IMR-90 (cell line): Measurements from ENCODE around the gene ST6GALNAC3. TPM values are rescaled to one million over a fixed set of nuclear protein-coding genes. Genes with fewer than 3 reads are reported as not detected.

Source experiments
- ATAC-seq: fragments of 200-7000 bp; cut with Tn5 transposase; 2 replicates; pipeline ENCODE4 v1.9.1; 2020; ENCODE audit warnings: low read depth, mild to moderate bottlenecking, moderate library complexity
- BruUV-seq: library from RNA; stranded (reverse); fragments of 400-500 nt; replicated peaks from 2 replicates; lab custom pipeline; 2021; lab: Mats Ljungman, UMichigan
- CTCF ChIA-PET: fragments of 300-600 bp; formaldehyde crosslinking; extraction: SDS; loops from one replicate; lab custom pipeline; 2021; ENCODE audit warnings: antibody characterized with exemption; lab: Yijun Ruan, JAX
- POLR2A ChIA-PET: fragments of 300-600 bp; sonication (Branson Sonifier 250); formaldehyde crosslinking; loops from one replicate; lab custom pipeline; 2022; ENCODE audit warnings: antibody characterized with exemption; ENCODE audit not compliant: unreplicated experiment; lab: Charles Lee
- DNase-seq: peaks from one replicate; pipeline ENCODE4 v3.0.0; 2013
- H2AFZ ChIP-seq: replicated peaks from 2 replicates; pipeline ENCODE3; 2013; ENCODE audit warnings: low read length, mild to moderate bottlenecking; ENCODE audit not compliant: poor library complexity
- H2AK5ac ChIP-seq: 2 replicates; pipeline ENCODE4 v1.6.1; 2013; ENCODE audit warnings: low read depth, low read length, inconsistent platforms
- H2AK9ac ChIP-seq: replicated peaks from 2 replicates; pipeline ENCODE3; 2013; ENCODE audit warnings: mild to moderate bottlenecking, low read depth, low read length, moderate library complexity; ENCODE audit not compliant: poor library complexity
- H2BK120ac ChIP-seq: 2 replicates; pipeline ENCODE4 v1.6.1; 2013; ENCODE audit warnings: low read depth, low read length, inconsistent platforms
- H2BK15ac ChIP-seq: 3 replicates; pipeline ENCODE4 v1.6.1; 2013; ENCODE audit warnings: low read depth, low read length, inconsistent platforms
- H2BK20ac ChIP-seq: 2 replicates; pipeline ENCODE4 v1.6.1; 2013; ENCODE audit warnings: low read depth, mild to moderate bottlenecking, inconsistent platforms, low read length, moderate library complexity
- H2BK5ac ChIP-seq: 2 replicates; pipeline ENCODE4 v1.6.1; 2013; ENCODE audit warnings: mild to moderate bottlenecking, low read depth, low read length, inconsistent platforms; ENCODE audit not compliant: poor library complexity, severe bottlenecking
- H3K14ac ChIP-seq: replicated peaks from 2 replicates; pipeline ENCODE4 v1.6.1; 2013; ENCODE audit warnings: low read depth, low read length, inconsistent platforms
- H3K18ac ChIP-seq: 2 replicates; pipeline ENCODE4 v1.6.1; 2013; ENCODE audit warnings: low read depth, low read length, control low read depth
- H3K23ac ChIP-seq: 2 replicates; pipeline ENCODE4 v1.6.1; 2013; ENCODE audit warnings: low read depth, low read length, inconsistent platforms
- H3K27ac ChIP-seq: 2 replicates; pipeline ENCODE4 v1.5.1; 2013; ENCODE audit warnings: mild to moderate bottlenecking, control low read depth, low read length; ENCODE audit not compliant: insufficient read depth
- H3K27me3 ChIP-seq: 2 replicates; pipeline ENCODE4 v1.6.1; 2013; ENCODE audit warnings: low read length; ENCODE audit not compliant: control insufficient read depth, insufficient read depth
- H3K36me3 ChIP-seq: 2 replicates; pipeline ENCODE4 v1.6.1; 2013; ENCODE audit warnings: low read length, mixed read lengths; ENCODE audit not compliant: control insufficient read depth, insufficient read depth
- H3K4ac ChIP-seq: 2 replicates; pipeline ENCODE4 v1.6.1; 2013; ENCODE audit warnings: low read depth, low read length, inconsistent platforms
- H3K4me1 ChIP-seq: 2 replicates; pipeline ENCODE4 v1.6.1; 2013; ENCODE audit warnings: low read length, mixed read lengths; ENCODE audit not compliant: control insufficient read depth, insufficient read depth
- H3K4me2 ChIP-seq: 2 replicates; pipeline ENCODE4 v1.6.1; 2013; ENCODE audit warnings: low read depth, mild to moderate bottlenecking, control low read depth, low read length, moderate library complexity
- H3K4me3 ChIP-seq: 2 replicates; pipeline ENCODE4 v1.5.1; 2013; ENCODE audit warnings: low read depth, mild to moderate bottlenecking, control low read depth, low read length, moderate library complexity; ENCODE audit not compliant: insufficient read depth
- H3K56ac ChIP-seq: 2 replicates; pipeline ENCODE4 v1.6.1; 2013; ENCODE audit warnings: low read length, inconsistent platforms; ENCODE audit not compliant: insufficient read depth; ENCODE audit errors: extremely low read depth
- H3K79me1 ChIP-seq, 2 experiments: 2 replicates each; pipeline ENCODE4 v1.6.1; 2013; ENCODE audit warnings: low read length in 2 of 2, inconsistent platforms in 1 of 2, low read depth in 1 of 2
- H3K9ac ChIP-seq: 2 replicates; pipeline ENCODE4 v1.6.1; 2013; ENCODE audit warnings: low read depth, low read length, control low read depth
- H3K9me1 ChIP-seq: 2 replicates; pipeline ENCODE4 v1.6.1; 2013; ENCODE audit warnings: low read length, inconsistent platforms; ENCODE audit not compliant: insufficient read depth
- H3K9me3 ChIP-seq: 2 replicates; pipeline ENCODE4 v1.6.1; 2013; ENCODE audit warnings: low read length; ENCODE audit not compliant: control insufficient read depth, insufficient read depth
- H4K20me1 ChIP-seq: 2 replicates; pipeline ENCODE4 v1.6.1; 2013; ENCODE audit warnings: low read length, inconsistent platforms; ENCODE audit not compliant: insufficient read depth
- H4K5ac ChIP-seq: 2 replicates; pipeline ENCODE4 v1.6.1; 2013; ENCODE audit warnings: mild to moderate bottlenecking, low read depth, low read length, control low read depth
- H4K8ac ChIP-seq, 2 experiments: 2 replicates each; pipeline ENCODE4 v1.6.1; 2013; ENCODE audit warnings: low read depth in 2 of 2, low read length in 2 of 2, control low read depth in 1 of 2, inconsistent platforms in 1 of 2
- H4K91ac ChIP-seq: 2 replicates; pipeline ENCODE4 v1.6.1; 2013; ENCODE audit warnings: low read depth, low read length, inconsistent platforms; ENCODE audit not compliant: insufficient read depth
- MAFK ChIP-seq: IDR thresholded peaks from 2 replicates; pipeline ENCODE4 v1.6.1; 2012; ENCODE audit warnings: low read depth, low read length, improper control_type of control experiment
- POLR2A ChIP-seq: IDR thresholded peaks from 2 replicates; pipeline ENCODE4 v1.6.1; 2012; ENCODE audit warnings: mild to moderate bottlenecking, low read depth, low read length
- WGBS, 2 experiments: methylation state at CpG; one replicate each; pipeline versions ENCODE4 v1.1.5 to v1.1.7; 2013; ENCODE audit warnings: missing lambda C conversion rate in 2 of 2; ENCODE audit not compliant: insufficient read length in 1 of 2; ENCODE audit errors: extremely low coverage in 2 of 2; 5-methylcytosine and 5-hydroxymethylcytosine counted together
- dilution Hi-C: fragments of 300-500 bp; cut with HindIII; formaldehyde crosslinking; loops from one replicate; pipeline ENCODE4 v1.14.3; 2018; ENCODE audit warnings: low sequenced_read_pairs; ENCODE audit not compliant: unreplicated experiment
- in situ Hi-C: fragments of 300-500 bp; cut with MboI; formaldehyde crosslinking; loops from 3 replicates; pipeline ENCODE4 v1.14.3; 2019; ENCODE audit warnings: low sequenced_read_pairs, inconsistent platforms, mixed read lengths
- intact Hi-C: fragments of 100-400 bp; cut with micrococcal nuclease; formaldehyde crosslinking; loops from 2 replicates; pipeline ENCODE4 v1.10.0; 2022
- polyA plus RNA-seq, 3 experiments: library from polyadenylated mRNA; depleted of rRNA; stranded (reverse); fragments of >200 nt; gene quantifications; 2 replicates each; pipeline ENCODE4 v1.2.3, GENCODE V29; 2012; ENCODE audit warnings: low replicate concordance in 1 of 3
- total RNA-seq: library from RNA; depleted of rRNA; stranded (reverse); fragments of >200 nt; gene quantifications from 2 replicates; pipeline ENCODE4 v1.2.3, GENCODE V29; 2012

Gene ST6GALNAC3
- total and polyA plus RNA-seq, 2 of the 4 experiments (the other 2 are of a cell fraction): 0.65 to 1.3 TPM

DNA sequence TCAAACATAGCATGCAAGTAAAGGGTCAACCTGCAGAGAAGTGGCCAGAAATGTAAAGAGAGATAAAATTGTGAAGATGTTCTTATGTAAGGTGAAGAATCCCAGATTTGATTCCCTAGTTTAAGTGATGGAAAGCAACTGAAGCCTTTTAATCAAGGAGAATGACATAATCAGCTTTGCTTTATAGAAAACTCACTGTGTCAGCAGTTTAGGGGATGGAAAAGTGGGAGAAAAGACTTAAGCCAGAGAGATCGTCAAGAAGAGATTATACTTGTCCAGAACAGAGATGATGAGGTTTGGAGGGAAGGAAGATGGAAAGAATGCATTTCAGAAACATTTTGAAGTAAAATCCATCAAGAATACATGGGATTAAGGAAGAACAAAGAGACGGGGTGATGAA is 517.4 kb downstream of the ST6GALNAC3 start:
- H3K4ac ChIP-seq: no peak overlapping the region
- intact Hi-C loops: no loop called here
- H3K27me3 ChIP-seq: no peaks in the 10 kb centered on the region

More for the DNA sequence above, 517.4 kb downstream of the ST6GALNAC3 start:
- H4K5ac ChIP-seq: no peak overlapping the region
- ATAC-seq (no peak), DNase-seq (no peak)
- H3K36me3 ChIP-seq: no peaks in the 10 kb centered on the region
- no peaks in the 10 kb centered on the region for H3K4me1 ChIP-seq
- H3K27ac ChIP-seq: no peak overlapping the region
- H3K23ac ChIP-seq: no peak overlapping the region
- CTCF ChIA-PET: no interaction called here
- no peaks in the 10 kb centered on the region for H3K9me3 ChIP-seq
- H3K79me1 ChIP-seq: no peaks in the 10 kb centered on the region
- H2BK5ac ChIP-seq: no peak overlapping the region
- no peak overlapping the region for H3K9ac ChIP-seq
- H3K4me2 ChIP-seq: no peak overlapping the region
- no peak overlapping the region for H2AFZ ChIP-seq
- H2AK9ac ChIP-seq: no peak overlapping the region
- BruUV-seq: no TSS peak
- no peaks in the 10 kb centered on the region for H4K20me1 ChIP-seq
- no peak overlapping the region for H3K4me3 ChIP-seq
- H2BK120ac ChIP-seq: no peak overlapping the region
- H3K9me1 ChIP-seq: peaks cover 3% of the 10 kb centered on the region; the same call in 1 of the 2 replicates
- POLR2A ChIA-PET: no interaction called here
- no peak overlapping the region for H3K14ac ChIP-seq
- H2AK5ac ChIP-seq: no peak overlapping the region
- in situ Hi-C loops (no loop called here), dilution Hi-C loops (no loop called here)
- no CpG with 5 or more reads among the region's 2 CpGs for WGBS, 2 experiments
- no peak overlapping the region for H3K18ac ChIP-seq
- no peak overlapping the region for H4K8ac ChIP-seq
- TF ChIP-seq POLR2A (no peak), MAFK (peak; percentile 71)
- no peak overlapping the region for H2BK20ac ChIP-seq
- H4K91ac ChIP-seq: no peak overlapping the region
- H3K56ac ChIP-seq: no peak overlapping the region
- no peak overlapping the region for H2BK15ac ChIP-seq
